GM12878 (cell line): Measurements from ENCODE around the gene CCDC182. TPM values are rescaled to one million over a fixed set of nuclear protein-coding genes. Genes with fewer than 3 reads are reported as not detected.

Source experiments
- ATAC-seq: fragments of 200-7000 bp; cut with Tn5 transposase; 3 replicates; pipeline ENCODE4 v1.9.1; 2020; ENCODE audit warnings: mild to moderate bottlenecking, moderate library complexity
- BruUV-seq: library from RNA; stranded (reverse); fragments of 400-500 nt; replicated peaks from 2 replicates; lab custom pipeline; 2021; lab: Mats Ljungman, UMichigan
- CTCF ChIA-PET: fragments of 300-600 bp; sonication (Branson Sonifier 250); formaldehyde crosslinking; extraction: SDS; loops from one replicate; lab custom pipeline; 2021; ENCODE audit warnings: inconsistent platforms; lab: Yijun Ruan, JAX
- POLR2A ChIA-PET: fragments of 350-600 bp; formaldehyde crosslinking; extraction: SDS; loops from one replicate; lab custom pipeline; 2021; ENCODE audit warnings: inconsistent platforms; lab: Charles Lee
- RAD21 ChIA-PET: fragments of 300-600 bp; sonication (Branson Sonifier 250); formaldehyde crosslinking; loops from one replicate; lab custom pipeline; 2023; ENCODE audit warnings: antibody characterized with exemption; ENCODE audit not compliant: unreplicated experiment; lab: Charles Lee
- SMC1A ChIA-PET: fragments of 300-600 bp; sonication (Branson Sonifier 250); formaldehyde crosslinking; loops from one replicate; lab custom pipeline; 2023; ENCODE audit not compliant: unreplicated experiment, uncharacterized antibody; lab: Charles Lee
- DNase-seq: peaks from one replicate; pipeline ENCODE4 v3.0.0-alpha.2; 2011; ENCODE audit warnings: low read depth, low spot score
- FAIRE-seq: peaks from 3 replicates; lab custom pipeline; 2011; peaks lifted over from hg19 to GRCh38; lab: Jason Lieb, UNC
- H2AFZ ChIP-seq: 2 replicates; pipeline ENCODE4 v1.6.0; 2011; ENCODE audit warnings: low read depth, low read length, control low read depth; ENCODE audit not compliant: control insufficient read depth
- H3K27ac ChIP-seq: 2 replicates; pipeline ENCODE4 v1.5.1; 2011; ENCODE audit warnings: control low read depth; ENCODE audit not compliant: control insufficient read depth, insufficient read depth
- H3K27me3 ChIP-seq, 2 experiments: replicated peaks in 1 of 2; 2 replicates each; pipeline versions ENCODE4 v1.6.0 to v1.6.1; 2011; ENCODE audit warnings: low read length in 1 of 2; ENCODE audit not compliant: control insufficient read depth in 2 of 2, insufficient read depth in 2 of 2
- H3K36me3 ChIP-seq, 2 experiments: 2 replicates each; pipeline ENCODE4 v1.5.1; 2011; ENCODE audit warnings: low read length in 1 of 2; ENCODE audit not compliant: control insufficient read depth in 2 of 2, insufficient read depth in 2 of 2
- H3K4me1 ChIP-seq: 2 replicates; pipeline ENCODE4 v1.6.1; 2011; ENCODE audit warnings: mild to moderate bottlenecking, low read length, moderate library complexity, mixed read lengths; ENCODE audit not compliant: control insufficient read depth, insufficient read depth
- H3K4me2 ChIP-seq: 2 replicates; pipeline ENCODE4 v1.6.0; 2011; ENCODE audit warnings: control low read depth; ENCODE audit not compliant: control insufficient read depth, insufficient read depth
- H3K4me3 ChIP-seq: fragments of 200-600 bp; sonication (generic); 2 replicates; pipeline ENCODE4 v1.5.1; 2016
- H3K79me2 ChIP-seq: 2 replicates; pipeline ENCODE4 v1.6.0; 2011; ENCODE audit warnings: low read length; ENCODE audit not compliant: control insufficient read depth, insufficient read depth
- H3K9ac ChIP-seq: 2 replicates; pipeline ENCODE4 v1.8.0; 2011; ENCODE audit warnings: low read length, control low read depth, mixed read lengths; ENCODE audit not compliant: control insufficient read depth, insufficient read depth
- H3K9me3 ChIP-seq: replicated peaks from 3 replicates; pipeline ENCODE4 v1.5.1; 2011; ENCODE audit warnings: mild to moderate bottlenecking, low read length; ENCODE audit not compliant: control insufficient read depth, insufficient read depth
- H4K20me1 ChIP-seq: 2 replicates; pipeline ENCODE4 v1.6.0; 2011; ENCODE audit not compliant: control insufficient read depth, insufficient read depth
- GATAD2B ChIP-seq: fragments of 450-650 bp; conservative IDR thresholded peaks from 2 replicates; pipeline ENCODE4 v1.6.1; 2017; ENCODE audit warnings: low read depth, mild to moderate bottlenecking, moderate library complexity
- PKNOX1 ChIP-seq: fragments of 450-650 bp; IDR thresholded peaks from 2 replicates; pipeline ENCODE4 v1.6.1; 2016; ENCODE audit warnings: mild to moderate bottlenecking
- RAD51 ChIP-seq: fragments of 450-650 bp; IDR thresholded peaks from 2 replicates; pipeline ENCODE4 v1.6.1; 2016; ENCODE audit warnings: moderate library complexity, mild to moderate bottlenecking, inconsistent platforms
- SPI1 ChIP-seq: IDR thresholded peaks from 2 replicates; pipeline ENCODE4 v1.6.1; 2011; ENCODE audit warnings: low read depth, mild to moderate bottlenecking, low read length, moderate library complexity, borderline replicate concordance; ENCODE audit not compliant: insufficient read depth
- TCF3 ChIP-seq: IDR thresholded peaks from 2 replicates; pipeline ENCODE4 v1.6.1; 2012; ENCODE audit warnings: low read depth, mild to moderate bottlenecking, low read length, borderline replicate concordance; ENCODE audit not compliant: insufficient read depth
- WGBS: methylation state at CpG from one replicate; pipeline ENCODE4 v1.1.6; 2016; ENCODE audit warnings: low lambda C conversion rate; ENCODE audit not compliant: insufficient replicate concordance, insufficient coverage; ENCODE audit errors: missing lambda C conversion rate; 5-methylcytosine and 5-hydroxymethylcytosine counted together
- in situ Hi-C: fragments of 300-500 bp; cut with MboI; formaldehyde crosslinking; loops from 9 replicates; pipeline ENCODE4 v1.14.3; 2018; ENCODE audit warnings: mixed read lengths
- intact Hi-C: fragments of 100-400 bp; cut with micrococcal nuclease; formaldehyde crosslinking; loops from one replicate; pipeline ENCODE4 v1.14.2; 2022; ENCODE audit not compliant: unreplicated experiment
- polyA plus RNA-seq, 11 experiments: library from polyadenylated mRNA; depleted of rRNA in 4 of 11; unstranded in 6 of 11; stranded (reverse) in 5 of 11; fragments of >200 nt; fragmentation: Nextera tagmentation in 4 of 11; fragmentation: Illumina TruSeq in 1 of 11; extraction: Ambion mirVana in 4 of 11; extraction: Trizol in 1 of 11; gene quantifications; 1 replicate in 1 of 11; 2 replicates in 10 of 11; pipeline versions ENCODE4 v1.2.1 to v1.2.3, GENCODE V29; 2011 to 2016; ENCODE audit warnings: inconsistent platforms in 2 of 11, missing spikeins in 2 of 11, low read depth in 1 of 11
- total RNA-seq, 4 experiments: library from RNA; depleted of rRNA in 3 of 4; stranded (reverse); fragments of >200 nt in 3 of 4; fragmentation: Illumina TruSeq in 1 of 4; extraction: Trizol in 1 of 4; gene quantifications; 2 replicates each; pipeline versions ENCODE4 v1.2.1 to v1.2.3, GENCODE V29; 2013 to 2021

CCDC182 gene
- total and polyA plus RNA-seq, 10 of the 15 experiments (the other 5 are each of a cell fraction or from before 2014, with no cell fraction given): not detected

GRCh38 chr17:57794841-57795240 is 49.7 kb upstream of the CCDC182 start:
- ChIA-PET POLR2A (no interaction called here), SMC1A (no interaction called here), RAD21 (no interaction called here), CTCF (interaction anchor here (0.6 to 2.7 kb wide), 3 partner anchors 7 to 12 kb away, joined by 3 to 11 read pairs (median 4); no protein-coding TSS in a partner anchor)
- DNase-seq: no peak
- no peaks in the 10 kb centered on the region for H3K79me2 ChIP-seq
- in situ Hi-C loops (no loop called here), intact Hi-C loops (no loop called here)
- no peak overlapping the region for H2AFZ ChIP-seq
- 52% methylated on average over 2 of the region's 2 CpGs for WGBS
- H3K36me3 ChIP-seq: no peaks in the 10 kb centered on the region
- no peaks in the 10 kb centered on the region for H4K20me1 ChIP-seq
- no peak overlapping the region for H3K4me2 ChIP-seq
- no peak for FAIRE-seq
- TF ChIP-seq PKNOX1 (no peak), GATAD2B (no peak), TCF3 (no peak)
- H3K9me3 ChIP-seq: no peaks in the 10 kb centered on the region
- no peak overlapping the region for H3K4me3 ChIP-seq
- H3K27ac ChIP-seq: no peak overlapping the region
- no peaks in the 10 kb centered on the region for H3K4me1 ChIP-seq
- ATAC-seq: no peak
- H3K27me3 ChIP-seq: no peaks in the 10 kb centered on the region; a peak in 1 of 4 replicates
- no TSS peak for BruUV-seq
- no peak overlapping the region for H3K9ac ChIP-seq

- TF ChIP-seq RAD51: no peak
- TF ChIP-seq SPI1: peak; percentile 22; the same call in 1 of the 2 replicates
- H3K79me2 ChIP-seq: no peaks in the 10 kb centered on the region
- no peaks in the 10 kb centered on the region for H3K36me3 ChIP-seq
- no TSS peak for BruUV-seq
- intact Hi-C loops (no loop called here), in situ Hi-C loops (no loop called here)
- H3K4me3 ChIP-seq: no peak overlapping the region
- H3K27me3 ChIP-seq: peaks cover 0 to 2% of the 10 kb centered on the region in 2 experiments; a peak in 3 of 4 replicates
- H3K9me3 ChIP-seq: no peaks in the 10 kb centered on the region
- no peaks in the 10 kb centered on the region for H3K4me1 ChIP-seq
- FAIRE-seq (no peak), DNase-seq (no peak), ATAC-seq (no peak)
- H3K4me2 ChIP-seq: no peak overlapping the region
- no peak overlapping the region for H3K9ac ChIP-seq
- H2AFZ ChIP-seq: no peak overlapping the region
- SMC1A ChIA-PET: no interaction called here
- H4K20me1 ChIP-seq: no peaks in the 10 kb centered on the region
- H3K27ac ChIP-seq: no peak overlapping the region
- CTCF ChIA-PET: no interaction called here
- RAD21 ChIA-PET: no interaction called here
- POLR2A ChIA-PET: no interaction called here
- 0% methylated on average over 4 of the region's 4 CpGs for WGBS
These were observed 43.6 kb upstream of the CCDC182 start for GRCh38 chr17:57788725-57789124.
